HUDEP-2 (cell line): ENCODE data around the gene NPHP4.

Source experiments
- DNase-seq, 76 experiments: peaks; one replicate each; lab custom pipeline; 2025; ENCODE audit not compliant: unreplicated experiment in 76 of 76; lab: John Stamatoyannopoulos, UW

Gene NPHP4

DNA sequence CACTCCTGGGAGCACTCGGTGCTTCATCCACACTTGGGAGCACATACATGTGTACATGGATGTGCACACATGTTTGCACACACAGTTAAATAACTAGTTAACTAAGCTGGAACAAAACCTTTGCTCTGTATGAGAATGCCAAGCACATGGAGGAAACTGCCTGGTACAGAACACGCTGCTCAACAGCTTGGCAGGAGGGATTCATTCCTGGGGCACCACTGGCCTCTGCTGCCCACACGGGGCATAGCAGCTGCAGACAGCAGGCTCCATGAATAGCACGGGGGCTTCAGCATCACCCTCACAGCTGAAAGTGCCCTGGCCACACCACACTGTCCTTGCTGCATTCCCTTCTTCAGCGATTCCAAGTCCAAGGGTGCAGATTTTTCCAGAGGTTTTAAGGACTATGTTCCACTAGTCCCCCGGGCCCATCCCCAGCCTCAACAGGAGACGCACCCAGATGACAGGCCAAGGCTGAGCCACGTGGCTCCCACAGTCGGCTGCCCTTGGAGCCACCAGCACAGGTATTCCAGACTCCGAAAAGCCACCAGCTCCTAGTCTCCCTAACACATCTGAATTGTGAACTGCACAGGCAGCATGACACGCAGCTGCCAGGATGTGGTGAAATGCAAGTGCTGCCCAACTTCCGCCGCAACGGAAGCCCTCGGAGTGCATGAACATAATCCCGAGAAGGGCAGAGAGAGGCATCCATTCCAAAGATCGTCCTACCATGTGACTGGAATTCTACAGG lies 16.9 kb downstream of the NPHP4 start:
- DNase-seq = peak in 32 of 76 experiments; percentile 2 to 49 (median 25)

- DNase-seq = no peak
These were observed 17.6 kb downstream of the NPHP4 start for GRCh38 chr1:5974631-5975030.

DNA sequence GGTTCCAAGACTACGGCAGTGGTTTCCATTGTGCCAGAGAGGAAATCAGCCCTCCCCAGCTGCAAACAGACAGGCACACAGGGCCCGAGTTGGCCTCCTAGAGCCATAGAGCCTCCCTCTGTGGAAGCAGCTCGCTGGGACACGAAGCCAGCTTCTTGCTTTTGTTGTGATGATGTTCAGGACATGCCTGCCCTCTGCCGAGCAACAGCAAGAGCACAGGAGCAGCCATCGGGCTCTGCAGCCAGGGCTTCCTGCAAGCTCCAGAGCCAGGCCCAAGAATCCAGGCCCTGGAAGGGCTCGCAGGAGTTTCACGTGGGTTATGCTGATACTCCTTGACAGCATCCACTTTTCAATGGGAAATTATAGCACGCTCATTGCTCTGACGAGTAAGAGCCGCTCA lies 18.5 kb downstream of the NPHP4 start:
- DNase-seq = no peak

GRCh38 chr1:5972198-5972520 lies 20.1 kb downstream of the NPHP4 start:
- no peak for DNase-seq

GRCh38 chr1:5971471-5972197 lies 20.6 kb downstream of the NPHP4 start:
- DNase-seq = no peak

GRCh38 chr1:5970610-5971273 lies 21.5 kb downstream of the NPHP4 start:
- no peak for DNase-seq

- DNase-seq = no peak
These were observed 23.1 kb downstream of the NPHP4 start for GRCh38 chr1:5969168-5969567.

GRCh38 chr1:5968161-5968736 lies 24.0 kb downstream of the NPHP4 start:
- DNase-seq = no peak

- DNase-seq = no peak
These were observed 24.7 kb downstream of the NPHP4 start for GRCh38 chr1:5967351-5968160.

DNA sequence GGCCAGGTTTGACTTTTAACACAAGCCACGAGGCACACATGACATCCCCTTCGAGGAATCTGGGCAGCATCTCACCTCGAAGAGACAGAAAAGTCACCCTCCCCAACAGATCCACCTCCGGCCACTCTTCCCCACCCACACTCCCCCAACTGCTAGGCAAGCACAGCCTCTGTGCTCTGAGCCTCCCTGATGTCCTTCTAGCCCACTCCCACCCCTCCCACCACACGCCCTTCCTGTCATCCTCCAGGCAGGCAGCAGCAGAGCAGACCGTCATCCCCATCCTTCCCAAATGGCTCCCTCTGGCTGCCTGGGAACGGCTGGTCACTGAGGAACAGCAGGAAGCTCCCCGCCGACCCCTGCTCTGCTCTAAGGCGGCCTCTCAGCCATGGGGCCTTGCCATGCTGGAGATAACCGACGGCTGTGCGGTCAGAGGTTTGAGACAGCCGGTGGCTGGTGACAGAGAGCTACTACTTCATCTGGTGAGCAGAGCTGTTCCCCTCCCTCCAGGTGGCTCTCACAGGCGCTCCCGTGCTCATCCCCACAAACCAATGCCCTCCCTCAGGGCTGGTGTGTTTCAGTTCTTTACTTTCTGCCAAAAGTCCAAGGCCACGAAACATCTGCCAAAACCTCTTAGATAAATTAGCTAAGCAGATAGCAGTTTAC lies 25.6 kb downstream of the NPHP4 start:
- no peak for DNase-seq

- no peak for DNase-seq
These were observed 26.6 kb downstream of the NPHP4 start for GRCh38 chr1:5965586-5966131.

DNA sequence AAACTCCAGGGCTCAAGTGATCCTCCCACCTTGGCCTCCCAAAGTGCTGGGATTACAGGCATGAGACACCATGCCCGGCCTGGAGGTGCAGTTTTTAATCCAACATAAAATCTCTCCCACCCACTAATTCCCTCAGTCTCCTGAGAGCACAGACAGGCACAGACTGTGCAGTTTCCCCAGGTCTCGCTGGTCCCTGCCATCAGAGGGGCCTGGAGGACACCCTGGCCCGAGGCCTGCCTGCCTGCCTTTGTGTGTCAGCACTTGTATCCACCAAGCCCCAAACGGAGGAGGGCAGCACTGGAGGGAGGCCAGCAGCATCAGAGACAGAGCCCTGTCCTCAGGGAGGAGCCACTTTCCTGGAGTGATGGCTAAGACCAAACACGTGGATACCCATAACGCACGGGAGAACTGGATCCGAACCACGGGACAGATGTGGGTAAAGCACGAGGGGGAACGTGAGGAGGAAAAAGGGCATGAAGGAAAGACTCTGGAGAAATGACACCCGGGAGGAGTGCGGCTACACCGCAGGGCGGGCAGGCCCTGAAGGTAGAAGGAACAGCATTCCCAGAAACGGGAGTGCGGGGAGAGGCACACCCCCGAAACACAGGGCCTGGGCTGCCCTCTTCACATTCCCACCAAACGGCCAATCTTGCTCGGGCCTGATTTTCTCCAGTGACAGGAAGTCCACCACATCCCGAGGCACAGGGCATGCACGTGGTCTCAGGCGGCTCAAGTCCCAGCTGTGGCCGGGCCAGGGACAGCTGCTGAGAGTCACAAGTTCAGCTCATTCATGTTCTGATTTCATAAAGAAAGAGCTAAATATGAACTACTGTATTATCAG lies 29.7 kb downstream of the NPHP4 start:
- no peak for DNase-seq

GRCh38 chr1:5961601-5962000 lies 30.6 kb downstream of the NPHP4 start:
- DNase-seq = no peak

DNA sequence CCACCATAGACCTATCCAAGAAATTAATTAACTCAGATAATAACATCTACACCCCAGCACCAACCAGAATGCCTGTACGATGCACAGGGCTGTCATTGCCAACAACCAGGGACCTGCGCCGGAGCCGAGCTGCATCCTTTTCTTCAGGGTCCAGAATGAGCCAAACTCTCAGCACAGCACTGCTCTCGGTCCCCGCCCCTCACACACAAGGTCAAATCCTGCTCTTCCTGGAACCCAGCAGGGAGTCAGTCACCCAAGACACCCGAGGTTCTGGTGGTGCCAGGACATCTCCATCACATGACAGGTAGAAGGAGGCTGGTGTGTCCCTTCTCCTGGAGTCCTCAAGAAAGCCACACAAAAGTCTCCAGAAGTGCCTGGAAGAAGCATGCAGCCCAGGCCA lies 31.9 kb downstream of the NPHP4 start:
- no peak for DNase-seq

GRCh38 chr1:5959667-5960230 lies 32.5 kb downstream of the NPHP4 start:
- no peak for DNase-seq

- no peak for DNase-seq
These were observed 33.1 kb downstream of the NPHP4 start for GRCh38 chr1:5959087-5959486.

GRCh38 chr1:5956022-5956830 lies 36.0 kb downstream of the NPHP4 start:
- no peak for DNase-seq

- no peak for DNase-seq
These were observed 36.7 kb downstream of the NPHP4 start for GRCh38 chr1:5955479-5955977.
